ENCODE results near the gene FKBP5.

The FKBP5 gene

GRCh38 chr6:35637911-35638310, 50.8 kb downstream of the FKBP5 start:
- H3K4me1 ChIP-seq (ENCODE audit: insufficient read depth, low read length): no peaks in the 10 kb centered on the region
- ATAC-seq (ENCODE audit: insufficient read depth, low read depth): no peak
- no peaks in the 10 kb centered on the region for H3K36me3 ChIP-seq (ENCODE audit: insufficient read depth, low read length)
- peaks cover 8% of the 10 kb centered on the region for H3K27me3 ChIP-seq (ENCODE audit: insufficient read depth, low read length, poor library complexity)
- H3K9ac ChIP-seq (ENCODE audit: low read depth, low read length): no peak overlapping the region
- H3K4me3 ChIP-seq (ENCODE audit: low read depth in 1 of 2, low read length in 2 of 2): no peak overlapping the region
- no peaks in the 10 kb centered on the region for H4K20me1 ChIP-seq (ENCODE audit: insufficient read depth, low read length)
- H3K9me3 ChIP-seq (ENCODE audit: insufficient read depth, low read length, severe bottlenecking): no peaks in the 10 kb centered on the region
- no peak overlapping the region for H3K27ac ChIP-seq (ENCODE audit: low read length)
- TF ChIP-seq CTCF (IDR thresholded peaks at IDR 0.05; ENCODE audit: borderline replicate concordance, extremely low read depth, low read length, poor library complexity, severe bottlenecking): no peak
- no peak for TF ChIP-seq EZH2 (IDR thresholded peaks at IDR 0.05; ENCODE audit: borderline replicate concordance, low read depth, low read length, severe bottlenecking)
- H3K79me2 ChIP-seq (ENCODE audit: insufficient read depth, low read length): no peaks in the 10 kb centered on the region
- DNase-seq: no peak
- no peak overlapping the region for H3K4me2 ChIP-seq (ENCODE audit: insufficient read depth, low read length)
- no peak overlapping the region for H2AFZ ChIP-seq (ENCODE audit: low read depth, low read length)

GRCh38 chr6:35635601-35636597, 52.8 kb downstream of the FKBP5 start:
- Histone ChIP-seq H3K27ac (ENCODE audit: low read length) (no peak overlapping the region), H3K4me1 (ENCODE audit: insufficient read depth, low read length) (no peaks in the 10 kb centered on the region), H3K27me3 (ENCODE audit: insufficient read depth, low read length, poor library complexity) (peaks cover 8% of the 10 kb centered on the region), H3K9me3 (ENCODE audit: insufficient read depth, low read length, severe bottlenecking) (no peaks in the 10 kb centered on the region), H4K20me1 (ENCODE audit: insufficient read depth, low read length) (no peaks in the 10 kb centered on the region), H3K79me2 (ENCODE audit: insufficient read depth, low read length) (no peaks in the 10 kb centered on the region), H3K36me3 (ENCODE audit: insufficient read depth, low read length) (no peaks in the 10 kb centered on the region), H2AFZ (ENCODE audit: low read depth, low read length) (no peak overlapping the region), H3K9ac (ENCODE audit: low read depth, low read length) (no peak overlapping the region), H3K4me3 (ENCODE audit: low read depth in 1 of 2, low read length in 2 of 2) (no peak overlapping the region), H3K4me2 (ENCODE audit: insufficient read depth, low read length) (no peak overlapping the region)
- no peak for TF ChIP-seq EZH2 (IDR thresholded peaks at IDR 0.05; ENCODE audit: borderline replicate concordance, low read depth, low read length, severe bottlenecking)
- TF ChIP-seq CTCF (IDR thresholded peaks at IDR 0.05; ENCODE audit: borderline replicate concordance, extremely low read depth, low read length, poor library complexity, severe bottlenecking): no peak
- DNase-seq (no peak), ATAC-seq (ENCODE audit: insufficient read depth, low read depth) (no peak)

GRCh38 chr6:35634316-35634715, 54.4 kb downstream of the FKBP5 start:
- Histone ChIP-seq H3K4me2 (ENCODE audit: insufficient read depth, low read length) (no peak overlapping the region), H3K4me3 (ENCODE audit: low read depth in 1 of 2, low read length in 2 of 2) (no peak overlapping the region), H3K9ac (ENCODE audit: low read depth, low read length) (no peak overlapping the region), H3K27me3 (ENCODE audit: insufficient read depth, low read length, poor library complexity) (peaks cover 12% of the 10 kb centered on the region), H3K9me3 (ENCODE audit: insufficient read depth, low read length, severe bottlenecking) (no peaks in the 10 kb centered on the region), H3K4me1 (ENCODE audit: insufficient read depth, low read length) (no peaks in the 10 kb centered on the region), H3K36me3 (ENCODE audit: insufficient read depth, low read length) (no peaks in the 10 kb centered on the region), H3K27ac (ENCODE audit: low read length) (no peak overlapping the region), H4K20me1 (ENCODE audit: insufficient read depth, low read length) (no peaks in the 10 kb centered on the region), H3K79me2 (ENCODE audit: insufficient read depth, low read length) (no peaks in the 10 kb centered on the region), H2AFZ (ENCODE audit: low read depth, low read length) (no peak overlapping the region)
- TF ChIP-seq CTCF (IDR thresholded peaks at IDR 0.05; ENCODE audit: borderline replicate concordance, extremely low read depth, low read length, poor library complexity, severe bottlenecking) (no peak), EZH2 (IDR thresholded peaks at IDR 0.05; ENCODE audit: borderline replicate concordance, low read depth, low read length, severe bottlenecking) (no peak)
- no peak for DNase-seq
- ATAC-seq (ENCODE audit: insufficient read depth, low read depth): no peak

Measured in DND-41 (cell line).